ENCODE results near the gene WRAP73.
A peak's percentile ranks its signal among the peaks of the same experiment; 100 is the strongest.

Gene WRAP73

DNA sequence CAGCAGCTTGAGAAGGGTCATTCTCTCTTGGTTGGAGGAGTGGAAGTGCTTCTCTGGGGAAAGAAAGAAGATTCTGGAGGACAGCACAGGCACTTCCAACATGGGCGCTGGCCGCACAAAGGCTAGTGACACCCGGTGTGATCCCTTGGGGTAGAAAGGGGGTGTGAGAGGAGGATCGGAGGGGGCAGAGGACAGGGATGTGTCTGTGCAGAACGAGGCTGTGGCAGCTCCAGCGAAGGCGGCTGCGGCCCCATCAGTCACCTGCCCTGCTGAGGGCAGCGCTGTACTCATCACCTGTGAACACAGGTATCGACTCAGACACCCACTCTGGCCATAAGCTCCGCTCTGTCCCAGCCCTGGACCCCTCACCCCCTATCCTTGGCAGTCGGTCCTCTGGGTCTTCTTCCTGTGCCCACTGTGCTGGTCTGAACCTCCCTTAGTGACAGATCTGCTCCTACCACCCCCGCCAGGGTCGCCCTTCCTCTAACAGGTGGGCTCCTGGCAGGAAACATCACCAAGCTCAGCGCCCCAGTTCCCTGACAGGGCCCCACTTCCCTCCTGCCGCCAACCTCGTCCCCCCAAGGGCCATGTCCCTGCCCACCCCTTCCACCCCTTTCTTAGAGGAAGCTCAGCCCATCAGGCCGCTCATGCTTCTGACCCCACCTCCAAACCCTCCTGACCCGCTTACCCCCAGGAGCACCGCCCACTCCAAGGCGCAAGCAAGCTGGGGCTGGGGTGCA, 22.5 kb upstream of the WRAP73 start:
- Histone ChIP-seq H2BK120ac (ENCODE audit: low read depth, low read length) (no peak overlapping the region), H4K91ac (ENCODE audit: low read length) (no peak overlapping the region), H2BK12ac (ENCODE audit: low read length in 2 of 2) (no peak overlapping the region), H3K14ac (ENCODE audit: low read length in 2 of 2) (no peak overlapping the region), H2AK5ac (ENCODE audit: low read length, severe bottlenecking) (no peak overlapping the region), H3K4me3 (ENCODE audit: insufficient read depth in 1 of 2, low read depth in 1 of 2, low read length in 2 of 2) (no peak overlapping the region), H3K4me1 (ENCODE audit: control insufficient read depth, insufficient read depth, low read depth, low read length) (peaks cover 43% of the 10 kb centered on the region), H2AFZ (ENCODE audit: low read depth, low read length) (no peak overlapping the region), H4K8ac (ENCODE audit: low read length) (no peak overlapping the region), H3K79me1 (replicated peaks; ENCODE audit: low read length, poor library complexity, severe bottlenecking) (no peaks in the 10 kb centered on the region), H3K9ac (ENCODE audit: low read length) (no peak overlapping the region), H3K36me3 (ENCODE audit: control insufficient read depth in 1 of 2, insufficient read depth in 2 of 2, low read depth in 1 of 2, low read length in 2 of 2) (no peaks in the 10 kb centered on the region), H3K27me3 (ENCODE audit: control insufficient read depth in 1 of 2, insufficient read depth in 1 of 2, low read length in 2 of 2) (peaks cover 42 to 72% of the 10 kb centered on the region in 2 experiments), H3K27ac (ENCODE audit: low read length, poor library complexity, severe bottlenecking) (no peak overlapping the region), H2BK5ac (ENCODE audit: low read depth, low read length, poor library complexity, severe bottlenecking) (no peak overlapping the region), H3K9me3 (ENCODE audit: control insufficient read depth, low read length) (no peaks in the 10 kb centered on the region), H3K23ac (ENCODE audit: low read length in 2 of 2) (no peak overlapping the region), H3K4ac (ENCODE audit: low read depth in 1 of 2, low read length in 2 of 2) (no peak overlapping the region), H2BK15ac (ENCODE audit: low read depth, poor library complexity, severe bottlenecking) (no peak overlapping the region), H3K4me2 (ENCODE audit: low read length, poor library complexity, severe bottlenecking) (no peak overlapping the region), H3K18ac (ENCODE audit: low read depth in 1 of 2, low read length in 2 of 2) (no peak overlapping the region)
- no peak for DNase-seq
- 84% methylated on average over 20 of the region's 21 CpGs for WGBS

DNA sequence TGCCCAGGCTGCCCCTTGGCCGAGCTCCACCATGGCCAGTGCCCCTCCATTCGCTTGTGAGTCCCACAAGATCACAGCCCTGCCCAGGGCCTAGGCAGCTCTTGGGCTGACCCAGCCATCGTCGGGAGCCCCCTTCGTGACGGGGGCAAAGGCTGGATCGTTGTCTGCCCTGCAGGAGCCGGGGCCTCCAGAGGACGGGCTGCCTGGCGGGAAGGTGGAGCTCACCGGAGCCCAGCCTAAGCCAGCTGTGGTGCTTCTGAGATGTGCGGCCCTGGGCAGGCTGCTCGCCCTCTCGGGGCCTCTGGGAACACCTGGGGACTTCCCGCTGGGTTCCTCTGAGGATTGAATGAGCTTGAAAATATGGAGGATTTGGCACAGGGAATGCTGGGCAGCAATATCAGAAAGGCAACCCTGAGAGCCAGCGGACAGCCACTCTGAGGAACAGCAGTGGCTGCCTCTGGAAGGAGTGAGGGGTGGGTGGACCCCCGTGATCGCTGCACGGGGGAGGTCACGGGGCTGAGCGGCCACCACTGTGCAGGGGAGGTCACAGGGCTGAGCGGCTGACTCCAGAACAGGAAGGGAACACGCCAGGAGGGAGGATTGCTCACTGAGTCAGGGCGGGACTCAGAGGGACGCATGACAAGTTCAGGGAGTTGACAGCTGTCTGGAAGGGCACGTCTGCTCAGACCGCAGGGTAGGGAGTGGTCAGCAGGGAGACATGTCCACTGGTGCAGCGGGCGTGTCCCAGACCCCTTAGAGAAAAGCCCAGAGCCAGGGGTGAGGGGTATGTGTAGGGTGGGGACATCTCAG, 21.7 kb upstream of the WRAP73 start:
- Histone ChIP-seq H2BK120ac (ENCODE audit: low read depth, low read length) (no peak overlapping the region), H3K4me3 (ENCODE audit: insufficient read depth in 1 of 2, low read depth in 1 of 2, low read length in 2 of 2) (no peak overlapping the region), H3K36me3 (ENCODE audit: control insufficient read depth in 1 of 2, insufficient read depth in 2 of 2, low read depth in 1 of 2, low read length in 2 of 2) (no peaks in the 10 kb centered on the region), H3K4me2 (ENCODE audit: low read length, poor library complexity, severe bottlenecking) (peak overlapping the region; percentile 31), H3K27ac (ENCODE audit: low read length, poor library complexity, severe bottlenecking) (no peak overlapping the region), H2BK12ac (ENCODE audit: low read length in 2 of 2) (no peak overlapping the region), H2AFZ (ENCODE audit: low read depth, low read length) (no peak overlapping the region), H3K9ac (ENCODE audit: low read length) (no peak overlapping the region), H3K27me3 (ENCODE audit: control insufficient read depth in 1 of 2, insufficient read depth in 1 of 2, low read length in 2 of 2) (peaks cover 42 to 73% of the 10 kb centered on the region in 2 experiments), H3K18ac (ENCODE audit: low read depth in 1 of 2, low read length in 2 of 2) (no peak overlapping the region), H2BK5ac (ENCODE audit: low read depth, low read length, poor library complexity, severe bottlenecking) (no peak overlapping the region), H2BK15ac (ENCODE audit: low read depth, poor library complexity, severe bottlenecking) (no peak overlapping the region), H3K14ac (ENCODE audit: low read length in 2 of 2) (no peak overlapping the region), H3K4ac (ENCODE audit: low read depth in 1 of 2, low read length in 2 of 2) (no peak overlapping the region), H3K4me1 (ENCODE audit: control insufficient read depth, insufficient read depth, low read depth, low read length) (peaks cover 39% of the 10 kb centered on the region), H3K9me3 (ENCODE audit: control insufficient read depth, low read length) (no peaks in the 10 kb centered on the region), H4K8ac (ENCODE audit: low read length) (no peak overlapping the region), H4K91ac (ENCODE audit: low read length) (no peak overlapping the region), H2AK5ac (ENCODE audit: low read length, severe bottlenecking) (no peak overlapping the region), H3K79me1 (replicated peaks; ENCODE audit: low read length, poor library complexity, severe bottlenecking) (no peaks in the 10 kb centered on the region), H3K23ac (ENCODE audit: low read length in 2 of 2) (no peak overlapping the region)
- DNase-seq = no peak
- WGBS = 67% methylated on average over 29 of the region's 29 CpGs

DNA sequence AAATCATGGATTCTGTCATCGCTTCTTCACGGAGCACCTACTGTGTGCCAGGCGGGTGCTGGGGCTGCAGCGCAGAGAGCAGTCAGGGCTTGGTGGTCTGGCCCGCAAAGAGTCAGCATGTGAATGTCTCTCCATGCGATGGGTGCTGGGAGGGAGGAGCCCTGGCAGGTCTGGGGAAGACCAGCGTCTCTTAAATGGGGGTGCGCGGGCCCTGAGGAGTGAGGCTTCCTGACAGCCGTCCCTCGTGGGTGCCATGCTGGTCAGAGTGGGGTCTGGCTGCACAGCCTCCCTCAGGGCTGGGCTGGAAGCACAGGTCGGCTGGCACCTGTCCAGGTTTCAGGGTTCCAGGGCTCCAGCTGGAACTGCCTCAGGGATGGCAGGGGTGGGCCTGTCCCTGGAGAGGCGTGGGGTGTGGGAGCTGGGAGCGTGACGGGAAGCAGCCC, 20.9 kb upstream of the WRAP73 start:
- Histone ChIP-seq H3K4ac (ENCODE audit: low read depth in 1 of 2, low read length in 2 of 2) (no peak overlapping the region), H3K9me3 (ENCODE audit: control insufficient read depth, low read length) (no peaks in the 10 kb centered on the region)

DNA sequence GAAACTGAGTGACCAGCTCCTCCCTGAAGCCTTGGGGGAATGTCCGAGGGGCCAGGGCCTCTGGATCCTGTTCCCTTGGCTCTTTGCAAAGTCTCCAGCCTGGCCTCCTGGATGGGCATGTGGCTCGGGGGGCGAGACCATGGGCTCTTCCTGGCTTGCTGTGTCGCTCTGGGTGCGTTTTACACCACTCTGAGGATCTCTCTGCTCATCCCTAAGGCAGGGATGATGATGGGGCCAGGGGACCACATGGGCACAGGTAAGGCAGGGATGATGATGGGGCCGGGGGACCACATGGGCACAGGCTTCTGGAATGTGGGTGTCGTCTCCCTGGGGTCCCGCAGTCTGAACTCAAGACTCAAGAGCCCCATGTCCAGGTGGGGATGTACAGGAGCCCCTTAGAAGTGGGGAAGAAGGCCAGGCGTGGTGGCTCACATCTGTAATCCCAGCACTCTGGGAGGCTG, 20.1 kb upstream of the WRAP73 start:
- no peaks in the 10 kb centered on the region for H3K79me1 ChIP-seq (replicated peaks; ENCODE audit: low read length, poor library complexity, severe bottlenecking)
- H2BK5ac ChIP-seq (ENCODE audit: low read depth, low read length, poor library complexity, severe bottlenecking) = no peak overlapping the region
- H2BK120ac ChIP-seq (ENCODE audit: low read depth, low read length) = no peak overlapping the region
- H2AFZ ChIP-seq (ENCODE audit: low read depth, low read length) = no peak overlapping the region
- H3K4me2 ChIP-seq (ENCODE audit: low read length, poor library complexity, severe bottlenecking) = no peak overlapping the region
- no peak overlapping the region for H3K4me3 ChIP-seq (ENCODE audit: insufficient read depth in 1 of 2, low read depth in 1 of 2, low read length in 2 of 2)
- H3K14ac ChIP-seq (ENCODE audit: low read length in 2 of 2) = no peak overlapping the region
- no peaks in the 10 kb centered on the region for H3K9me3 ChIP-seq (ENCODE audit: control insufficient read depth, low read length)
- H2AK5ac ChIP-seq (ENCODE audit: low read length, severe bottlenecking) = no peak overlapping the region
- no peak overlapping the region for H3K4ac ChIP-seq (ENCODE audit: low read depth in 1 of 2, low read length in 2 of 2)
- no peak overlapping the region for H3K27ac ChIP-seq (ENCODE audit: low read length, poor library complexity, severe bottlenecking)
- no peak overlapping the region for H3K9ac ChIP-seq (ENCODE audit: low read length)
- H3K36me3 ChIP-seq (ENCODE audit: control insufficient read depth in 1 of 2, insufficient read depth in 2 of 2, low read depth in 1 of 2, low read length in 2 of 2) = no peaks in the 10 kb centered on the region
- H3K27me3 ChIP-seq (ENCODE audit: control insufficient read depth in 1 of 2, insufficient read depth in 1 of 2, low read length in 2 of 2) = peaks cover 32 to 66% of the 10 kb centered on the region in 2 experiments
- H3K18ac ChIP-seq (ENCODE audit: low read depth in 1 of 2, low read length in 2 of 2) = no peak overlapping the region
- H4K8ac ChIP-seq (ENCODE audit: low read length) = no peak overlapping the region
- no peak overlapping the region for H2BK12ac ChIP-seq (ENCODE audit: low read length in 2 of 2)
- DNase-seq = no peak
- H2BK15ac ChIP-seq (ENCODE audit: low read depth, poor library complexity, severe bottlenecking) = no peak overlapping the region
- no peak overlapping the region for H4K91ac ChIP-seq (ENCODE audit: low read length)
- peaks cover 39% of the 10 kb centered on the region for H3K4me1 ChIP-seq (ENCODE audit: control insufficient read depth, insufficient read depth, low read depth, low read length)
- H3K23ac ChIP-seq (ENCODE audit: low read length in 2 of 2) = no peak overlapping the region
- 77% methylated on average over 9 of the region's 9 CpGs for WGBS

More for the DNA sequence above, 20.9 kb upstream of the WRAP73 start:
- Histone ChIP-seq H4K8ac (ENCODE audit: low read length) (no peak overlapping the region), H3K79me1 (replicated peaks; ENCODE audit: low read length, poor library complexity, severe bottlenecking) (no peaks in the 10 kb centered on the region), H3K9ac (ENCODE audit: low read length) (no peak overlapping the region), H3K36me3 (ENCODE audit: control insufficient read depth in 1 of 2, insufficient read depth in 2 of 2, low read depth in 1 of 2, low read length in 2 of 2) (no peaks in the 10 kb centered on the region), H3K4me1 (ENCODE audit: control insufficient read depth, insufficient read depth, low read depth, low read length) (peaks cover 39% of the 10 kb centered on the region), H3K4me3 (ENCODE audit: insufficient read depth in 1 of 2, low read depth in 1 of 2, low read length in 2 of 2) (no peak overlapping the region), H2BK5ac (ENCODE audit: low read depth, low read length, poor library complexity, severe bottlenecking) (no peak overlapping the region), H2BK12ac (ENCODE audit: low read length in 2 of 2) (no peak overlapping the region), H3K27me3 (ENCODE audit: control insufficient read depth in 1 of 2, insufficient read depth in 1 of 2, low read length in 2 of 2) (peaks cover 37 to 70% of the 10 kb centered on the region in 2 experiments), H2BK120ac (ENCODE audit: low read depth, low read length) (no peak overlapping the region), H3K23ac (ENCODE audit: low read length in 2 of 2) (no peak overlapping the region), H3K4me2 (ENCODE audit: low read length, poor library complexity, severe bottlenecking) (no peak overlapping the region), H2AFZ (ENCODE audit: low read depth, low read length) (no peak overlapping the region), H3K18ac (ENCODE audit: low read depth in 1 of 2, low read length in 2 of 2) (no peak overlapping the region), H3K27ac (ENCODE audit: low read length, poor library complexity, severe bottlenecking) (no peak overlapping the region), H4K91ac (ENCODE audit: low read length) (no peak overlapping the region), H2BK15ac (ENCODE audit: low read depth, poor library complexity, severe bottlenecking) (no peak overlapping the region), H3K14ac (ENCODE audit: low read length in 2 of 2) (no peak overlapping the region), H2AK5ac (ENCODE audit: low read length, severe bottlenecking) (no peak overlapping the region)
- DNase-seq = no peak
- 88% methylated on average over 15 of the region's 15 CpGs for WGBS

Data from mesenchymal stem cell (in vitro differentiated cells and primary cell).